ENCODE results near the gene MTSS2.

DNA sequence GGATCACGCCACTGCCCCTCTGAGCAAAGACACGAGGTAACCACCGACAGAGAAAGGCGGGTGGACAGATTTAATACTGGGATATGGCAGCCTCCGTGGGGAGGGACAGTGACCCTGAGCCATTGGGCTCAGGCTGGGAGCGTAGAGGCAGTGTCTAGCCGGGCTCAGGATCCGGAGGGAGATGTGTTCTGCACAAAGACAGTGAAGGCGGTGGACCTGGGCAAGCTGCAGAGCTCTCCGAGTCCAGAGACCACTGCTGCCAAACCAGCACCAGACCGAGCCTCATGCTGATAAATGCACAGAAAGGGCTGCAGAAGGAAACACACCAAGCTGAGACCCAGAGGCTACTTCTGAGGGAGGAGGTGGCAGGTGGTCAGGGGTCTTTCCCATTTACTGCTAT is 26.5 kb upstream of the MTSS2 start:
- TF ChIP-seq, protein P1, sequence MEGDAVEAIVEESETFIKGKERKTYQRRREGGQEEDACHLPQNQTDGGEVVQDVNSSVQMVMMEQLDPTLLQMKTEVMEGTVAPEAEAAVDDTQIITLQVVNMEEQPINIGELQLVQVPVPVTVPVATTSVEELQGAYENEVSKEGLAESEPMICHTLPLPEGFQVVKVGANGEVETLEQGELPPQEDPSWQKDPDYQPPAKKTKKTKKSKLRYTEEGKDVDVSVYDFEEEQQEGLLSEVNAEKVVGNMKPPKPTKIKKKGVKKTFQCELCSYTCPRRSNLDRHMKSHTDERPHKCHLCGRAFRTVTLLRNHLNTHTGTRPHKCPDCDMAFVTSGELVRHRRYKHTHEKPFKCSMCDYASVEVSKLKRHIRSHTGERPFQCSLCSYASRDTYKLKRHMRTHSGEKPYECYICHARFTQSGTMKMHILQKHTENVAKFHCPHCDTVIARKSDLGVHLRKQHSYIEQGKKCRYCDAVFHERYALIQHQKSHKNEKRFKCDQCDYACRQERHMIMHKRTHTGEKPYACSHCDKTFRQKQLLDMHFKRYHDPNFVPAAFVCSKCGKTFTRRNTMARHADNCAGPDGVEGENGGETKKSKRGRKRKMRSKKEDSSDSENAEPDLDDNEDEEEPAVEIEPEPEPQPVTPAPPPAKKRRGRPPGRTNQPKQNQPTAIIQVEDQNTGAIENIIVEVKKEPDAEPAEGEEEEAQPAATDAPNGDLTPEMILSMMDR (IDR thresholded peaks at IDR 0.05) = no peak
- TF ChIP-seq POLR2A (IDR thresholded peaks at IDR 0.05) = no peak

Measured in adrenal gland (tissue), 5 donors.